Endothelial cell of umbilical vein (primary cell): ENCODE results near the gene DUSP11.

Source experiments
- EZH2 ChIP-seq: IDR thresholded peaks from 2 replicates; pipeline ENCODE4 v1.6.1; 2012; ENCODE audit warnings: borderline replicate concordance, low read depth, mild to moderate bottlenecking, moderate library complexity, low read length, inconsistent platforms; ENCODE audit not compliant: severe bottlenecking
- FOS ChIP-seq: IDR thresholded peaks from 2 replicates; pipeline ENCODE4 v1.6.1; 2011; ENCODE audit warnings: mild to moderate bottlenecking, low read length, moderate library complexity, borderline replicate concordance; ENCODE audit not compliant: insufficient read depth
- JUN ChIP-seq: IDR thresholded peaks from 2 replicates; pipeline ENCODE4 v1.6.1; 2011; ENCODE audit warnings: borderline replicate concordance, low read depth; ENCODE audit not compliant: insufficient read length, insufficient read depth
- MYC ChIP-seq: IDR thresholded peaks from one replicate; pipeline ENCODE4 v1.6.1; 2011; ENCODE audit warnings: mild to moderate bottlenecking, low read depth, low read length
- POLR2A ChIP-seq: IDR thresholded peaks from 2 replicates; pipeline ENCODE4 v1.6.1; 2012; ENCODE audit warnings: low read depth, mild to moderate bottlenecking, control low read depth, low read length
- POLR2AphosphoS5 ChIP-seq: IDR thresholded peaks from 2 replicates; pipeline ENCODE4 v1.6.1; 2012; ENCODE audit warnings: low read depth, mild to moderate bottlenecking, control low read depth, low read length, moderate library complexity; ENCODE audit not compliant: insufficient read depth
- TF ChIP-seq, protein P1 (sequence below), 2 donors: IDR thresholded peaks; 1 replicate in 1 of 2; 2 replicates in 1 of 2; pipeline ENCODE4 v1.5.1; 2011; ENCODE audit warnings: low read length in 2 of 2, mild to moderate bottlenecking in 2 of 2, moderate library complexity in 2 of 2, control low read depth in 1 of 2, inconsistent platforms in 1 of 2, low read depth in 1 of 2; ENCODE audit not compliant: insufficient read depth in 1 of 2; ENCODE audit errors: extremely low read depth in 1 of 2

DNA sequence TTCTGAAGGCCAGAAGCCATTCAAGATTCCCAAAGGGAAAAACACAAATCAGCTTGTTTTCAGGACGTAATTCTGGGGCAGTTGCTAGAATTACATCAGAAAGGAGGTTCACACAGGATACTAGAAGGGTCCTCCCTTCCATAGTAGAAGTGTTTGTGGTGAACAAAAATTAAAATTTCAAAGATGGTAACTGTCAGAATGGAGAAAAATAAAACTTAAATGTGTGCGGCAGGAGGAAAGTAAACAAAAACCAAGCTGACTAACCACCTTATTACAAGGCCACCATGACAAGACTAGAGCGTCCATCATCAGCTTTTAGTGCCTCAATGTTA is 33.1 kb downstream of the DUSP11 start:
- TF ChIP-seq, protein P1, sequence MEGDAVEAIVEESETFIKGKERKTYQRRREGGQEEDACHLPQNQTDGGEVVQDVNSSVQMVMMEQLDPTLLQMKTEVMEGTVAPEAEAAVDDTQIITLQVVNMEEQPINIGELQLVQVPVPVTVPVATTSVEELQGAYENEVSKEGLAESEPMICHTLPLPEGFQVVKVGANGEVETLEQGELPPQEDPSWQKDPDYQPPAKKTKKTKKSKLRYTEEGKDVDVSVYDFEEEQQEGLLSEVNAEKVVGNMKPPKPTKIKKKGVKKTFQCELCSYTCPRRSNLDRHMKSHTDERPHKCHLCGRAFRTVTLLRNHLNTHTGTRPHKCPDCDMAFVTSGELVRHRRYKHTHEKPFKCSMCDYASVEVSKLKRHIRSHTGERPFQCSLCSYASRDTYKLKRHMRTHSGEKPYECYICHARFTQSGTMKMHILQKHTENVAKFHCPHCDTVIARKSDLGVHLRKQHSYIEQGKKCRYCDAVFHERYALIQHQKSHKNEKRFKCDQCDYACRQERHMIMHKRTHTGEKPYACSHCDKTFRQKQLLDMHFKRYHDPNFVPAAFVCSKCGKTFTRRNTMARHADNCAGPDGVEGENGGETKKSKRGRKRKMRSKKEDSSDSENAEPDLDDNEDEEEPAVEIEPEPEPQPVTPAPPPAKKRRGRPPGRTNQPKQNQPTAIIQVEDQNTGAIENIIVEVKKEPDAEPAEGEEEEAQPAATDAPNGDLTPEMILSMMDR (IDR thresholded peaks at IDR 0.05; ENCODE audit: extremely low read depth in 1 of 2, insufficient read depth in 1 of 2, low read depth in 1 of 2, low read length in 2 of 2) = no peak
- TF ChIP-seq POLR2AphosphoS5 (no peak), JUN (no peak), POLR2A (no peak), EZH2 (no peak), MYC (no peak), FOS (no peak)
